VCaP (cell line): Measurements from ENCODE around the gene RUNX2.

Source experiments
- H3K27ac ChIP-seq: fragments of 450-650 bp; 2 replicates; pipeline ENCODE4 v1.5.1; 2017
- CTCF ChIP-seq: fragments of 450-650 bp; conservative IDR thresholded peaks from 2 replicates; pipeline ENCODE4 v1.5.1; 2017; ENCODE audit warnings: mild to moderate bottlenecking, moderate library complexity

RUNX2 gene

GRCh38 chr6:45323656-45324224 is 4.4 kb upstream of the RUNX2 start:
- no peak for TF ChIP-seq CTCF
- no peak overlapping the region for H3K27ac ChIP-seq

GRCh38 chr6:45326698-45327417 is 1.3 kb upstream of the RUNX2 start:
- H3K27ac ChIP-seq, result no peak overlapping the region
- TF ChIP-seq CTCF, result no peak

GRCh38 chr6:45328523-45328922 is 393 bp downstream of the RUNX2 start:
- H3K27ac ChIP-seq, result no peak overlapping the region
- TF ChIP-seq CTCF, result no peak

GRCh38 chr6:45344900-45345299 is 16.8 kb downstream of the RUNX2 start:
- no peak overlapping the region for H3K27ac ChIP-seq
- TF ChIP-seq CTCF, result no peak

GRCh38 chr6:45350186-45350710 is 22.1 kb downstream of the RUNX2 start:
- H3K27ac ChIP-seq, result no peak overlapping the region
- no peak for TF ChIP-seq CTCF

GRCh38 chr6:45351076-45351475 is 22.9 kb downstream of the RUNX2 start:
- no peak overlapping the region for H3K27ac ChIP-seq

More at GRCh38 chr6:45351076-45351475, 22.9 kb downstream of the RUNX2 start:
- no peak for TF ChIP-seq CTCF
